Astrocyte (in vitro differentiated cells and primary cell): Measurements from ENCODE around the gene OR56A5.

Source experiments
- EZH2 ChIP-seq: IDR thresholded peaks from 2 replicates; pipeline ENCODE4 v1.6.1; 2012; ENCODE audit warnings: mild to moderate bottlenecking, low read length, inconsistent platforms; ENCODE audit not compliant: insufficient read depth
- TF ChIP-seq, protein P1 (sequence below): IDR thresholded peaks from 2 replicates; pipeline ENCODE4 v1.5.1; 2011; ENCODE audit warnings: low read depth, mild to moderate bottlenecking, inconsistent platforms, low read length, moderate library complexity; ENCODE audit not compliant: insufficient read depth

DNA sequence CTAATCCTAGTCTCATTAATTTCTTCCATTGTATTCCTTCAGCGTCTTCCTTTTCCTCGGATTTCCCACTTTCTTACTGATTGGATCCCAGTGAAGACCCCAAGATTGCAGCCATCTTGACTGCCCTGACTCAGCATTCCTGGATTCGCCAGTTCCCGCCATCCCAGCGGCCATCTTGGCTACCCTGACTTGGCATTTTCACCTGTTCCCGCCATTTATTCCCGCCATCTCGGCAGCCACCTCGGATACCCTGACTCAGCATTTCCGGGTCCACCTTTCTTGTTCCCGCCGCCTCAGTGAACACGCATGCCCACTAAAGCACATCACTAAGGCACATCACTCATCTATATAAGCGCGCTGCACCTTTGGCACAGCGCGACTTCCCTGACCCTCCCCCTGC, 40.0 kb downstream of the OR56A5 start:
- TF ChIP-seq, protein P1, sequence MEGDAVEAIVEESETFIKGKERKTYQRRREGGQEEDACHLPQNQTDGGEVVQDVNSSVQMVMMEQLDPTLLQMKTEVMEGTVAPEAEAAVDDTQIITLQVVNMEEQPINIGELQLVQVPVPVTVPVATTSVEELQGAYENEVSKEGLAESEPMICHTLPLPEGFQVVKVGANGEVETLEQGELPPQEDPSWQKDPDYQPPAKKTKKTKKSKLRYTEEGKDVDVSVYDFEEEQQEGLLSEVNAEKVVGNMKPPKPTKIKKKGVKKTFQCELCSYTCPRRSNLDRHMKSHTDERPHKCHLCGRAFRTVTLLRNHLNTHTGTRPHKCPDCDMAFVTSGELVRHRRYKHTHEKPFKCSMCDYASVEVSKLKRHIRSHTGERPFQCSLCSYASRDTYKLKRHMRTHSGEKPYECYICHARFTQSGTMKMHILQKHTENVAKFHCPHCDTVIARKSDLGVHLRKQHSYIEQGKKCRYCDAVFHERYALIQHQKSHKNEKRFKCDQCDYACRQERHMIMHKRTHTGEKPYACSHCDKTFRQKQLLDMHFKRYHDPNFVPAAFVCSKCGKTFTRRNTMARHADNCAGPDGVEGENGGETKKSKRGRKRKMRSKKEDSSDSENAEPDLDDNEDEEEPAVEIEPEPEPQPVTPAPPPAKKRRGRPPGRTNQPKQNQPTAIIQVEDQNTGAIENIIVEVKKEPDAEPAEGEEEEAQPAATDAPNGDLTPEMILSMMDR: no peak
- TF ChIP-seq EZH2: no peak
